HepG2 (cell line): ENCODE data around the gene CFAP221. TPM values are rescaled to one million over a fixed set of nuclear protein-coding genes. Genes with fewer than 3 reads are reported as not detected.

Experiments used
- ARID5B ChIP-seq: IDR thresholded peaks from 2 replicates; pipeline ENCODE4 v1.4.0; 2020; ENCODE audit warnings: mild to moderate bottlenecking, missing genetic modification reagents
- ERF ChIP-seq: IDR thresholded peaks from 2 replicates; pipeline ENCODE4 v1.6.1; 2018; ENCODE audit warnings: missing biosample characterization, missing genetic modification reagents
- GMEB1 ChIP-seq: sonication (generic); formaldehyde crosslinking; IDR thresholded peaks from 2 replicates; pipeline ENCODE4 v1.5.1; 2020; ENCODE audit warnings: missing genetic modification reagents, mild to moderate bottlenecking, borderline replicate concordance
- HMGXB4 ChIP-seq, 2 experiments: sonication (generic) in 1 of 2; formaldehyde crosslinking in 1 of 2; IDR thresholded peaks; 2 replicates each; pipeline versions ENCODE4 v1.4.0 to v1.6.1; 2018 to 2020; ENCODE audit warnings: missing genetic modification reagents in 2 of 2, borderline replicate concordance in 1 of 2, low read depth in 1 of 2, mild to moderate bottlenecking in 1 of 2, missing biosample characterization in 1 of 2
- IRF1 ChIP-seq: sonication (generic); formaldehyde crosslinking; IDR thresholded peaks from 2 replicates; pipeline ENCODE4 v1.4.0; 2020; ENCODE audit warnings: low read depth, mild to moderate bottlenecking, missing genetic modification reagents
- MBD4 ChIP-seq: IDR thresholded peaks from 2 replicates; pipeline ENCODE4 v1.6.1; 2012; ENCODE audit warnings: low read length, inconsistent platforms, borderline replicate concordance
- MYC ChIP-seq: sonication (generic); formaldehyde crosslinking; IDR thresholded peaks from 2 replicates; pipeline ENCODE4 v1.9.0; 2021; ENCODE audit warnings: missing genetic modification reagents, borderline replicate concordance
- NR2C2 ChIP-seq: sonication (generic); formaldehyde crosslinking; IDR thresholded peaks from 2 replicates; pipeline ENCODE4 v1.4.0; 2020; ENCODE audit warnings: missing genetic modification reagents, mild to moderate bottlenecking, moderate library complexity, borderline replicate concordance
- RBAK ChIP-seq: sonication (generic); formaldehyde crosslinking; IDR thresholded peaks from 2 replicates; pipeline ENCODE4 v1.5.1; 2020; ENCODE audit warnings: mild to moderate bottlenecking, missing genetic modification reagents
- RFX1 ChIP-seq: fragments of 450-650 bp; IDR thresholded peaks from 2 replicates; pipeline ENCODE4 v1.6.1; 2017
- TAF15 ChIP-seq: fragments of 200-400 bp; formaldehyde crosslinking; IDR thresholded peaks from one replicate; pipeline ENCODE4 v1.6.1; 2018; ENCODE audit warnings: mild to moderate bottlenecking, low read depth, low read length; ENCODE audit not compliant: poor library complexity, severe bottlenecking
- TOPORS ChIP-seq: sonication (generic); formaldehyde crosslinking; IDR thresholded peaks from 2 replicates; pipeline ENCODE4 v1.8.0; 2023; ENCODE audit warnings: mild to moderate bottlenecking, missing genetic modification reagents
- ZIK1 ChIP-seq: sonication (generic); formaldehyde crosslinking; IDR thresholded peaks from 2 replicates; pipeline ENCODE4 v1.5.0; 2020; ENCODE audit warnings: mild to moderate bottlenecking, low read depth, missing genetic modification reagents, borderline replicate concordance
- ZNF292 ChIP-seq: sonication (generic); formaldehyde crosslinking; IDR thresholded peaks from 2 replicates; pipeline ENCODE4 v1.8.1; 2022; ENCODE audit warnings: mild to moderate bottlenecking, low read depth, missing genetic modification reagents, borderline replicate concordance
- ZNF547 ChIP-seq: sonication (generic); formaldehyde crosslinking; IDR thresholded peaks from 2 replicates; pipeline ENCODE4 v1.5.1; 2020; ENCODE audit warnings: mild to moderate bottlenecking, missing genetic modification reagents
- ZNF562 ChIP-seq: sonication (generic); formaldehyde crosslinking; IDR thresholded peaks from 2 replicates; pipeline ENCODE4 v1.8.0; 2022; ENCODE audit warnings: missing genetic modification reagents, borderline replicate concordance
- ZNF574 ChIP-seq: sonication (generic); formaldehyde crosslinking; IDR thresholded peaks from 2 replicates; pipeline ENCODE4 v1.4.0; 2020; ENCODE audit warnings: missing genetic modification reagents
- polyA plus RNA-seq, 8 experiments: library from polyadenylated mRNA; depleted of rRNA in 3 of 8; stranded (reverse) in 7 of 8; unstranded in 1 of 8; fragments of >200 nt; fragmentation: Illumina TruSeq in 4 of 8; extraction: Trizol in 4 of 8; gene quantifications; 2 replicates each; pipeline versions ENCODE4 v1.2.1 to v1.2.3, GENCODE V29; 2011 to 2016; ENCODE audit warnings: low read depth in 4 of 8, missing spikeins in 1 of 8, mixed read lengths in 1 of 8; ENCODE audit not compliant: insufficient read depth in 1 of 8
- total RNA-seq, 5 experiments: library from RNA; depleted of rRNA; stranded (reverse); fragments of >200 nt; fragmentation: Illumina TruSeq; extraction: Trizol; gene quantifications; 2 replicates each; pipeline ENCODE4 v1.2.3, GENCODE V29; 2016; ENCODE audit warnings: low read depth in 1 of 5

CFAP221 gene
- total and polyA plus RNA-seq, 2 of the 13 experiments (the other 11 are each of a cell fraction or from before 2014, with no cell fraction given), result not detected

GRCh38 chr2:119691651-119692245 lies 147.5 kb downstream of the CFAP221 start (continued):
- TF ChIP-seq ZNF562 (CRISPR knock-in tag) (no peak), RBAK (CRISPR knock-in tag) (no peak), HMGXB4 (CRISPR knock-in tag; IDR thresholded peaks at IDR 0.05; ENCODE audit: borderline replicate concordance in 1 of 2, low read depth in 1 of 2) (0 out of 4 replicates have a peak, but pooled peaks have one; percentile 16 to 19), MBD4 (no peak), MYC (peak; percentile 68; the same call in 1 of the 2 replicates), ZNF574 (CRISPR knock-in tag) (0 out of 2 replicates have a peak, but pooled peaks have one; percentile 53), ERF (CRISPR knock-in tag) (0 out of 2 replicates have a peak, but pooled peaks have one; percentile 39), RFX1 (no peak), GMEB1 (CRISPR knock-in tag) (0 out of 2 replicates have a peak, but pooled peaks have one; percentile 13), ZNF547 (CRISPR knock-in tag) (no peak; the same call in 1 of the 2 replicates), ZIK1 (peak; percentile 71; the same call in 1 of the 2 replicates), IRF1 (CRISPR knock-in tag) (no peak), TOPORS (CRISPR knock-in tag) (no peak), ARID5B (CRISPR knock-in tag) (peak; percentile 35; the same call in 1 of the 2 replicates), ZNF292 (CRISPR knock-in tag) (peak; percentile 65; the same call in 1 of the 2 replicates), TAF15 (no peak), NR2C2 (CRISPR knock-in tag) (peak; percentile 37; the same call in 1 of the 2 replicates)
